Cortex of kidney (tissue), 1 donor: Measurements from ENCODE around the gene SLC16A12.

ENCODE experiments used
- DNase-seq: peaks from one replicate; lab custom pipeline; 2025; lab: John Stamatoyannopoulos, UW

SLC16A12 gene, protein sequence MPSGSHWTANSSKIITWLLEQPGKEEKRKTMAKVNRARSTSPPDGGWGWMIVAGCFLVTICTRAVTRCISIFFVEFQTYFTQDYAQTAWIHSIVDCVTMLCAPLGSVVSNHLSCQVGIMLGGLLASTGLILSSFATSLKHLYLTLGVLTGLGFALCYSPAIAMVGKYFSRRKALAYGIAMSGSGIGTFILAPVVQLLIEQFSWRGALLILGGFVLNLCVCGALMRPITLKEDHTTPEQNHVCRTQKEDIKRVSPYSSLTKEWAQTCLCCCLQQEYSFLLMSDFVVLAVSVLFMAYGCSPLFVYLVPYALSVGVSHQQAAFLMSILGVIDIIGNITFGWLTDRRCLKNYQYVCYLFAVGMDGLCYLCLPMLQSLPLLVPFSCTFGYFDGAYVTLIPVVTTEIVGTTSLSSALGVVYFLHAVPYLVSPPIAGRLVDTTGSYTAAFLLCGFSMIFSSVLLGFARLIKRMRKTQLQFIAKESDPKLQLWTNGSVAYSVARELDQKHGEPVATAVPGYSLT

DNA sequence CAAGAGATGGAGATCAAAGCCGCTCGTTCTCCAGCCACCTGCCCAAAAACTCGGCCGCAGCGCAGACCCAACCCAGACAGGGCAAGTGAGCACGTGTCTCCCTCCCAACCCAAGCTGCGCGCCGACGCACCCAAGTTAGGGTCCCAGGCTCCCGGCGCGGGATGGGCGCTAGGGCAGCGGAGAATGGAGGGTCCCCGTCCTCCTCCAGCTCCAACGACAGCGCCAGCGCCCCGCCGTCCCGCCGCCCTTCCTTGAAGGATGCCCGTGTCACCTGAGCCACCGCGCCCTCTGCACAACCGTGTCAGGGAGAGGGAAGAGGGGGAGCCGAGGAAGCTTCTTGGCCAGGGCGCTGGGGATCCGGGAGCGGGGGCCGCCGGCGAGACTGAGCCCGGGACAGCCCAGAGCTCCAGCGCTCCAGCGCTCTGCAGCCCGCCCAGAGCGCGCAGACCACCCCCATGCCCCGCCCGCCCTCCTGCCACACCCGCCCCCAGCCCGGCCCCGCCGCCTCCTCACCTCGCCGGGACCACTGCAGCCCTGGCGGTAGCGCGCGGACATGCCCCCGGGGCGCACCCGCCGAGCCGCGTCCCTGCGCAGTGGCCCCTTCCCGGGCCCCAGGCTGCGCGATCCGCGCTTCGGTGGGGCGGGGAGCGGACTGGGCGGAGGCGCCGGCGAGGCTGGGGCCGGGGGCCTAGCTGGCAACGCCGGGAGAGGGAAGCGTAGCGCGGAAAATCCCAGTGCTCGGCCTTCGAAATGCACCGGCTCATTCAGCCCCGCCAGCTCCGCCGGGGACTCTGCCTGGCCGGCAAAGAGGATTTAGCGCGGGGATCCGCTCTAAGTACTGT is at the start of gene SLC16A12:
Gene SLC16A12 (minus strand): TSS at position 424 of the 842 bp plus-strand sequence. CDS start 73,016 bp downstream, outside the sequence.
- DNase-seq: no peak

DNA sequence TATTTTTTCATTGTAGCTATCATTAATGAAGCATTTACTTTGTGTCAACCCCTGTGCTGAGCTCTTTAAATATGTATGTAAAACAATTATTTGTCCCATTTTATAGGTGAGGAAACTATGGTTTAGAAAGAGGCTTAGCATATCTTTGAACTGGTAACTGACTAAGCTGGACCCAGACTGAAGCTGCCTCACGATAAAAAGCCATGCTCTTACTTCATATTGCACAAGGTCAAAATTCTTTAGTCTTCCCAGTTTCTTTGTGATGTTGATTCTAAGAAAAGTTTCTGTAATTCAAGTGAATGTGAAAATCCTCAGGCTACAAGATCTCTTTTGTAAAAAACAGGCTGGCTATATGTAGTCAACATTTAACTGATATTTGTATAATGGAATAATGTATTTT is 46.6 kb upstream of the SLC16A12 start:
- no peak for DNase-seq

DNA sequence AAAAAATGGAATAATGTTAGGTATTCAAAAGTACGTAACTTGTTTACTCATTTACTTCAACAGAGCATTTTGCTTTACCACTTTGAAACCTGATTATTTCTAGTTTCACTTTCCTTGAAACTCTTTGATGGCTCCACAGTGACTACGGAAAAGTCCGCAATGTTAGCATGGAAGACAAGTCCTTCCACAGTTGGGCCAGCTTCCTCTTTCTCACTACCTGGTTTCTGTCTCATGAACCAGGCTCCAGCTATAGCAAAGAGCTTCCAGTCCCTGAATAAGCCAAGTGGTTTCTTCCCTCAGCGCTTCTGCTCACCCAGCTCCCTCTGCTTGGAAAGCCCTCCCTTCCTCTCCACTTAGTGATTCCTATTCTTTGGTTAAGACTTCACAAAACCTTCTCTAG is 44.8 kb upstream of the SLC16A12 start:
- DNase-seq: no peak

DNA sequence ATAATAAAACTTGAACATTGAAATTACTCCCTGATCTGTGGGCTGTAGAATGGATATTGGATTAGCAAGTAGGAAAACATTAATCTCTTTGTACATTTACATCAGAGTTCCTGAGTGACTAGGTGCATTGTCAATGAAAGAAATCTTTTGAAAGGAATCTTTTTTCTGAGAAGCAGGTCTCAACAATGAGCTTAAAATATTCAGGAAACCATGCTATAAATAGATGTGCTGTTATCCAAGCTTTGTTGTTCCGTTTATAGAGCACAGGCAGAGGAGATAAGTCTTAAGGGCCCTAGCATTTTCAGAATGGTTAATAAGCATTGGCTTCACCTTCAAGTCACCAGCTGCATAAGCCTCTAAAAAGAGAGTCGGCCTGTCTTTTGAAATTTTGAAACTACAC is 41.3 kb upstream of the SLC16A12 start:
- DNase-seq: no peak

DNA sequence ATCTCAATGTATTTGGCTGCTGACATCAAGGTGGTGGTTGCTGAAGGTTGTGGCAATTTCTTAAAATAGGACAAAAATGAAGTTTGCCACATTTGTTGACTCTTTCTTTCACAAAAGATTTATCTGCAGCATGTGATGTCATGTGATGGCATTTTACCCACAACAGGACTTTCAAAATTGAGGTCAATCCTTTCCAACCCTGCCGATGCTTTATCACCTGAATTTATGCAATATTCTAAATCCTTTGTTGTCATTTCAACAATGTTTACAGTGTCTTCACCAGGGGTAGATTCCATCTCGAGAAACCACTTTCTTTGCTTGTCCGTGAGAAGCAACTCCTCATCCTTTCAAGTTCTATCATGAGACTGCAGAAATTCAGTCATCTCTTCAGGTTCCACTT is 40.6 kb upstream of the SLC16A12 start:
- no peak for DNase-seq

DNA sequence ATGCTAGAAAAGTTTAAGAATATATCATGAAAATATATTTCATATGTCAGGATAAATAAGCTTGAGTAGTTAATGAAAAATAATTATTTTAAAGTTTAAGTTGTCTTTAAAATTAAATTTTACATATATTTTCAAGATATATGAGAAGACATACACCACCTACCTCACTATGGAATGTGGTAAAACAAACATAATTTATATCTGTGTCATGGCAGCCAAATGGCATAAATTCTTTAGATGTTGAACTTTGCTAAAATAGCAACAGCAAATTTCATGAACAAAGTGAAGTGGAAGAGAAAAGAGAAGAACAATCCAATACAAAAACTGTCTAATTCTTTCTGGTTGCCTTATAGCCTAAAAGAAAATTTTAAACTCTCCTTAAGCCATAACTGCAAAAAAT is 39.6 kb upstream of the SLC16A12 start:
- no peak for DNase-seq

DNA sequence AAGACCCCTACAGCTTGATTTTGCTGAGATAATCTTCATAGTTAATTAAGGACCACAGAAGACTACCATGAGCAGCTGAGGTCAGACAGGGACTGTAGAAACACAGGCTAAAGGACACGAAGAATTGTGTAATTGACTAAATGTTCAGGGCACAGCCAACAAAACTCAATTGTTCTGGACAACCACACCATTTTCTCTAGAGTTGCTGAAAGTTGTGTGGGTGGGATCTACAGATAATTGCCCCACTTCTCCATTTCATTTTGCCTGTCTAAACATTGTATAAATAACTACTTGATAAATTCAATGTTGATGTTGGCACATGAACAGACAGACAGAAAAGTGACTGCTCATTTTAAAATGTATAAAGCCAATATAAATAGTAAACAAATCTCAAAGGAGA is 39.0 kb upstream of the SLC16A12 start:
- DNase-seq: no peak

DNA sequence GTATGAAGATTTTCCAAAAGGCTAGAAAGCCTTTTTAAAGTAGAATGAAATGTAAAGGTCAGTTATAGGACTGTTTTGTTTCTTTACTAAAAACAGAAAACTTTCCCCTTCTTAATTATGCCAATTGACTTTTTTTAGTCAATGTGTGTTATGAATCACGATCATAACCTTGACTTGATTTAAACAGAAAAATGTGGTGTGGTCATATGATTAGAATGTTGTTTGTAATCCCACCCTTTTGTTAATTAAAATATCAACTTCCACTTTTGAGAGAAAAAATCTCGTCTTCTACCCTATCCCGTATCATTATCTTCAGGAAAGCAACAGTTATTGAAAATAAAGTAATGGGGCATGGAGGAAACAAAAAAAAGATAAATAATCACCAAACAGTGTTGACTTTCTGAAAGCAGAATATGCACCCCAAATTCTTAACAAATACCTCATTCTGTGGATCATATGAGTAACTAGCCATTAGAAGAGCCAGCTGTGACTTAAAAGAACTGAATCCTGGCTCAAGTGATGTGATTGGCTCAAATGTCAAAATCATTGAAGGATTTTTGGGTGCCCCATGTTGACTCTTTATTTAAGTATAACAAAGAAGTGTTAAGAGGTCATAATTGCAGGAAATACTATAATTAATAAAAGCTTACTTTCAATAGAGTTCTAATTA is 32.3 kb upstream of the SLC16A12 start:
- DNase-seq: no peak

DNA sequence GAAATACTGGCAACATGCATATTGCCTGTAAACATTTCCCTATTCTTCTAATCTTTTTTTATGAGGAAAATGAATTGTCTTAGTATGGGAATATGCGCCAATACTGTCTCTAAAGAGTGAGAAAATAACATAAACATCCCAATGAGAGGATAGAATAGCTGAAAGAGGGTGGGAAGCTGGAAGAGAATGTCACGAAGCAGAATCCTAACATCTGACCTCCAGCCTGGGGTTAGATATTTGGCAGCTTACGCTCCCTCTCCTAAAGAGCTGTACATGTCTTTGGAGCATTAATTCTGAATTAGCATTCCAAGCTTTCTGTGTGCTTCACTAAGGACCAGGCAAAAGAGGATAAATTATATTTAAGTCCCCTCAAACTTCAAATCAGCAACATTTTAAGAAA is 31.6 kb upstream of the SLC16A12 start:
- DNase-seq: no peak

DNA sequence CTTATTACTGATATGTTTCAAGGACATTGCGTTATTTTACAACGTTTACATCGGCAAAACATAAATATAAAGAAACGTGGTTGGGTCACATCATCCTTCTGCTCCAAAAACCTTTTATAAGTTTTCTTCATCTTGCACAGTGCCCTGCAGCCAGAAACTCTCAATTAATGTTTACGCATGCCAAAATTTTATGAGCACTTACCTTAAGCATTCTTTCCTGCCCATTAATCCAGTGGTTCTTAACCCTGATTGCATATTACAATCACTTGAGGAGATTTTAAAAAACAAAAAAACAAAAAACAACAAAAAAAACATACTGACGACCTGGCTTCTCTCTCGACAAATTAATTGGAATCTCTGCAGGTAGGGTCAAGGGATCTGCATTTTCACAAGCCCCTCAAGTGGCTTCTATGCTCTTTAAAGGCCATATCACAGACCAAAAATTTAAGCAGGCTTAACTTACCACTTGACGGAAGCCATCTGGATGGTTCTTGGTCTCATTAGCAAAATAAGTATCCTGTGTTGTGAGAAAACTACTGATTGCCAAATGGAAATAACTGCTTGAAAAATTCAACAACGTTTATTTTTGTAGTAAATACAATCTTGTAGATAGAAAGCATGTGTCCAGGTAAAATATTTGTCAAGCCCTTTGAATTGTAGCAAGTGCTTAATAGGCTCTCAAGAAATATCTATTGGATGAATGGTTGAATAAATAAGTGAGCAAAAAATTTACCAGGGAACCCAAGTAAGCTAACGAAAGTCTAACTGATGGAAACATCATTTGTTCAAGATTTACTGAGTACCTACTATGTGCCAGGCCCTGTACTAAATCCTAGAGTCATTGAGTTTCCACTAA is 30.9 kb upstream of the SLC16A12 start:
- DNase-seq: no peak

DNA sequence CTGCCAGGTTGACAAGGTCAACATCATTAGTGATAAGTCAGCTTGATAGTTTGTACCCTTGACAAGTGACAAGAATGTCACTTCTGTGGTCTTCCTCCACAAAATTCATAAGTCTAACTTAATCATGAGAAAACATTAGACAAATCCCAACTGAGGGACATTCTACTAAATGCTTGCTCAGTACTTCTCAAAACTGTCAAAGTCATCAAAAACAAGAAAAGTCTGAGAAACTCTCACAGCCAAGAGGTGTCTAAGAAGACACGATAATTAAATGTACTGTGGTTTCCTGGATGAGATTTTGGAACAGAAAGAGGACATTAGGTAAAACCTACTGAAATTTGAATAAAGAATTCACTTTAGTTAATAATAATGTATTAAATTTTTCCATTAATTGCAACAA is 29.8 kb upstream of the SLC16A12 start:
- no peak for DNase-seq

DNA sequence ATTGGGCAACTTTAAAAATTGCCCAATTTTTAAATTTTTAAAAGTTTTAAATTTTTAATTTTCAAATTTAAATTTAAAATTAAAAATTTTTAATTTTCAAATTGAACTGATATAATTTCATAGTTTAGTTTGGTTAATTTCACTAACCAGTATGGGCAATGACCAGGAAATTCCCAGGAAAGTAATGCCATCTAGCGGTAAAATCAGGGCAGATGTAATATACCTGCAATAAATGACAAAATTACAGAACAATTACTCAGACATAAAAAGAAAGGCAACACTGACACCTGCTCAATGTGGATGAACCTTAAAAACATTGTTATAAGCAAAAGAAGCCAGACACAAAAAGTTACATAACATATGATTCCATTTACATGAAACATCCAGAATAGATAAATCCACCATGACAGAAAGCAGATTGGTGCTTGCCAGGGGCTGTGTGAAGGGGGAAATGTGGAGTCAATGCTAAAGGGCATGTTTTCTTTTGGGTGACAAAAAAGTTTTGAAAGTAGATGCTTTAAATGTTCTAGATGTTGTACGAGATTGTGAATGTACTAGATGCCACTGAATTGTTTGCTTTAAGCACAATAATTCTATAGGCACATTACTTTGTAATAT is 28.6 kb upstream of the SLC16A12 start:
- no peak for DNase-seq

DNA sequence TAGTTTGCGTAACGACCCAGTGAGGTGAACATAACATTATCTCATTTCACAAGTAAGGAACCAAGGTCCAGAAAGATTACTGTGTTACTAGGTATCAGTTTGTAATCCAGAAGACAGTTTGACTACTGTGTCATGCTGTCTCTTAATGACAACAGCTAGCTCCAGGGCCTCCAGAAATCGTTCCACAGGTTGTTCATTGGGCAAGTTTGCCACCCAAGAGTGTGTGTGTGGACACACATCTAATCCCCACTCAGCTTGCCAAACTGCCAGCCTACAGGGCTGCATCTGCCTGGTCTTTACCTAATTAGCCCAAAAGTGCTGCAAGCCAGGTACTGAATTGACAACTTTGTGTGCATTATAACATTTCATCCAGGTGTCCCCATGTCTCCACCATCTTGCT is 27.9 kb upstream of the SLC16A12 start:
- no peak for DNase-seq

DNA sequence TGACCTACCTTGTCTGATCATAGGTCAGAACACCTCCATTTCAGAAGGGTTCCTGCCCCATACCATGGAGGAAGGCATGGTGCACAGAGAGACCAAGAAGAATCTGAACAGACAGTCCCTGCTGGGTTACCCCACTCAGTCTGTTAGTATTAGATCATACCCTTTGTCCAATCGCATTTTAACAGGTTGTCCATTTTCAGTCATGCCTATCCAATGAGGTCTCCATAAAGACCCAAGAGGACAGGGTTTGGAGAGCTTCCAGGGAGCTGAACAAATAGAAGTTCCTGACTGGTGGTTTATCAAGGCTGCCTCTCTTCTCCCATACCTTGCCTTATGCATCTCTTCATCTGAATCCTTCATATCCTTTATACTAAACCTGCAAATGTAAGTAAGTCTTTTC is 21.2 kb upstream of the SLC16A12 start:
- DNase-seq: no peak

DNA sequence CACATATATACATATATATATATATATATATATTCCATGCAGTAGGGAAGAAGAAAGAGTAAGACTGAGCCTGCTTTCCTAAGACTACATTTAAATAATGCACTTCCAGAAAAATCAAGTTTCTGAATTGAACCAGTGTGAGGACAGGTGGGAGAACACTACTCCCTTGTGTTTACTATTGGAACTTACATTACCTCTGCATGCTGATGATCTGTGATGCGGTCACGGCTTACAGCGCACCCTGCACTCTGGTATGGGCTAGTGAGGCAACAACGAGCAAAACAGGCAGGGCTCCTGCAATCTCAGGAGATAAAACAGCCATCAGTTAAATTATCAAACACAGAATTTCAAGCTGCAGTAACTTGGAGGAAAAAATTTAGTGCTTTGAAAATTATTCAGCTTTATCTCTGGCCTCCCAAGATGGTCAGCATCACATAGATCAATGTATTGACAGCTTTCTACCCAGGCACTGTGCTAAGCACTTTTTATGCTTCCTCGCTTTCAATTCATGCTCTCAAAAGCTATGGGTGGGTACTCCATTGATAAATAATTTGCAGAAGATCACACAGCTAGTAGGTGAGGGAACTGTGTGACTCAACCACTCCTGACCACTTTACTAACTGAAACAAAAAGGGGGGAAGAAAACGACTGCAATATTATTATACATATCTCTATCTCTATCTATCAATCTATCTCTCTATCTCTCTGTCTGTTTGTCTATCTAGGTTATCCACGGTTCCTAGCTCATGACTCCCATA is 20.5 kb upstream of the SLC16A12 start:
- no peak for DNase-seq

DNA sequence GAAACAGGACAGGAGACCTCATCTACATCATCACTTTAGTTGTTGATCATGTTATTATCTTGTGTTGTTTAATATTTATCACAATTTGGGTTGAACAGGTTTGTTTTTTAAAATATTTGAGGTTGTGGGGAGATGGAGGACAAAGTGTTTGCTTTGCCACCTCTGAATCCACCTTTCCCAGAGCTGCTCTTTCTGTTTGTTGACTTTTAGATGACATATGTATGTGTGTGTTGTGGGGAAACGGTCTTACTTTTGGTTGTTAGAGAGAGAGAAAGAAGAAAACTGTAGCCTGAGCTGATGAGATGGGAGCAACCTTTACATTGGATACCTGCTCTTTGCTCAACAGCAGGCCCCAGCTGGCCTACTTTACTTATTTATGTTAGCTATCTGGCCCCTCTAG is 19.0 kb upstream of the SLC16A12 start:
- no peak for DNase-seq

DNA sequence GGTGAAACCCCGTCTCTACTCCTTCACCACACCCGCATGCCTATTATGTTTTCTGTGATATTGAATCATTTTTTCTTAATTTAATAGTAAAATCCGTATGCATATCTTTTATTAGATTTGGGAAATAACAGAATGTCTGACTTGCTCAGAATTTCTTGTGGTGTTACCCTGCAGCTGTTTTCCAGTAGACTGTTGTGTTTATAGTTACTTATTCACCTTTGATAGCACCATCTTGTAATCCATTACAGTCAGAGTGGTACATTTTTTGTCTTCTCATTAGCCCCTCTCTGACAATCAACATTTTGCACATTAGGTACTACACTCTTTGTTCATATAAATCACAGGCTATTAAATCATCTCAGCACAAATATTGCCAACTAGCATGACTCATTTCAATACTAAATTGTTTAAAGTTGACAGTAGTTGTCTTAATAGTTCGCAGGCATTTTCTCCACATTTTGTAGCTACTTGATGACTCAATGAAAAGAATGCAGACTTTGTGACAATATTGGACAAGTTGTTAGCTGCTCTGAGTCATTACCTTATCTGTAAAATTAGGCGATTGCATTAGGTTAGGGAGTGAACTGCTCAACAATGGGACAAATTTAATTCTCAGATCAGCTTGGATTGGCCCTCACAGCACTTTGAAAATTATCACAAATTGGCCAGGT is 17.8 kb upstream of the SLC16A12 start:
- no peak for DNase-seq

DNA sequence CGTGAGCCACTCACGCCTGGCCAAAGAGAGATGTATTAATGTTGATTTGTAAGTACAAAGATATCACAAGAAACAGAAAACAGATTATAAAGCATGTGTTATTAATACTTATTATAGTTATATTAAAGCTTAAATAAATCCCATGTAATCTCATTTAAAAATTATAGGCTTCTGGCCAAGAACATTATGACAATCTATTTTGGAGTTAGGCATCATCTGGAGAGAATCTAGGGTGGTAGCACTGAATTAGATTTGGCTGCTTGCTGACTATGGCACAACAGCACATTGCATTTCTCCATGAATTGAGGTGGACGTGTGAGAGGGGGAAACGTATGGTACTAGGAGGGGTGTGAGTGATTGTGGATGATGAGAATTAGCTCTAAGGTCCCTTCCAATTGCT is 16.8 kb upstream of the SLC16A12 start:
- no peak for DNase-seq

DNA sequence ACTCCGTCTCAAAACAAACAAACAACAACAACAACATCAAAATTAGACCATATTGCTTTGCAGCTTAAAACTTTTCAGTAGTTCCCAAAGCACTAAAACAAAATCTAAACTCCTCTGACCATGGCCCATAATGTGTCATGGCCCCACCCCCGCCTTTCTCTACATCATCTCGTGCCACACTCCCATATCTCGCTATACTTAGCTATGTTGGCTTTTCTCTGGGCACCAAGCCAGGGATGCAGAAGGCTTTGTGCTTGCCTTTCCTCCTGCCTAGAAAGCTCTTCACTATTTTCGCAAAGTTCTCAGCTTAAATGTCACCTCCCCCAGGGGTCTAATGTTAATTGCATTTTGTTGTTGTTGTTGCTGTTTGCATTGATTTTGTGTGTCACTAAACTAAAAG is 15.1 kb upstream of the SLC16A12 start:
- no peak for DNase-seq

DNA sequence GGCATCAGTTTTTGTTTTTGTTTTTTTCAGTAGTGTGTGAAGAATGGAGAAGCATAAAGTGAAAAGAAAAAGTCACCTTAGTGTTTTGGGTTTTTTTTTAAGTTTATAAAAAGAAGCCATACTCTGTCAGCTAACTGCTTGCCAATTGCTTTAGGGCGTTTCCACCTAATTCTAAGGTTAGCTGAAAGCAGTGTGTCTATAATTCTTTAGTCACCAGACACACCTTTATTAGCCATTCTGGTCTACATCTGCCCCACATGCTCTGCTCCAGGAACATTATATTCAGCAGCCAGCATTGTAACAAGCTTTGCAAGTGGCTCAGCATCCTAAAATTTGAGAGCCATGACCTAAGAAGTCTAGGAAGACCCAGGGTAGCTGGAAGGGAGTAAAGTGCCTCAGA is 14.1 kb upstream of the SLC16A12 start:
- DNase-seq: no peak
